ENCODE measurements around the gene TROAP.

DNA sequence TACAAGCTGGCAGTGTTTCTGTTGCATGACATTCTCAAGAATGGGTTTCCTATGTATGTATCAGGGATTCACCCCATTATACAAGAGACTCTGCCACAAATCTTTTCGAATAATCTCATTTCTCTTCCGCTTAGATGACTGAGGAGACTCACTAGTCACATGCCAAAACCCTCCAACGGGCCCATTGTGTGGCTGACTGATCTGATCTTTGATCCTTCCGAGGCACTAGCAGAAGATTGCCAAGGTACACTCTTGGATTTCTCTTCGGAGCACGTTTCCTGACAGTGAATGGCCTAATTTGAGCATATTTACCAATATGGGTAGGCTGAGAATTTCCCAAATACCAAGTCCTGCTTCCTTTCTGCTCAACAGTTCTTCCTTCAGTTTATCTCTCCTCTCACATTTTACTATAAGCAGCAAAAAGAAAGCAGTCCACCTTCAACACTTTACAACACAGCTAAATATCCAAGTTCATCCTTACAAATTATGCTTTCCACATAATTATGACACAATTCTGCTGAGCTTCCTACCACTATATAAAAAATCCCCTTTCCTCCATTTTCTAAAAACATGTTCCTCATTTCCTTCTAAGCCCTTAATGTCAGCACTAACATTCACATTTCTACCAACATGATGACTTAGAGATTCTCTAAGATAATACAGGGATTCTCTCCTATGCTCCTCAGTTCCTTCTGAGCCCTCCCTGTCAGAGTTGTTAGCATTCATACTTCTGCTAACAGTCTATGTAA is 17.1 kb upstream of the TROAP start:
- TF ChIP-seq, protein P1, sequence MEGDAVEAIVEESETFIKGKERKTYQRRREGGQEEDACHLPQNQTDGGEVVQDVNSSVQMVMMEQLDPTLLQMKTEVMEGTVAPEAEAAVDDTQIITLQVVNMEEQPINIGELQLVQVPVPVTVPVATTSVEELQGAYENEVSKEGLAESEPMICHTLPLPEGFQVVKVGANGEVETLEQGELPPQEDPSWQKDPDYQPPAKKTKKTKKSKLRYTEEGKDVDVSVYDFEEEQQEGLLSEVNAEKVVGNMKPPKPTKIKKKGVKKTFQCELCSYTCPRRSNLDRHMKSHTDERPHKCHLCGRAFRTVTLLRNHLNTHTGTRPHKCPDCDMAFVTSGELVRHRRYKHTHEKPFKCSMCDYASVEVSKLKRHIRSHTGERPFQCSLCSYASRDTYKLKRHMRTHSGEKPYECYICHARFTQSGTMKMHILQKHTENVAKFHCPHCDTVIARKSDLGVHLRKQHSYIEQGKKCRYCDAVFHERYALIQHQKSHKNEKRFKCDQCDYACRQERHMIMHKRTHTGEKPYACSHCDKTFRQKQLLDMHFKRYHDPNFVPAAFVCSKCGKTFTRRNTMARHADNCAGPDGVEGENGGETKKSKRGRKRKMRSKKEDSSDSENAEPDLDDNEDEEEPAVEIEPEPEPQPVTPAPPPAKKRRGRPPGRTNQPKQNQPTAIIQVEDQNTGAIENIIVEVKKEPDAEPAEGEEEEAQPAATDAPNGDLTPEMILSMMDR (IDR thresholded peaks at IDR 0.05; ENCODE audit: low read depth, low read length, missing input control) = no peak
- TF ChIP-seq RAD21 (IDR thresholded peaks at IDR 0.05) = no peak
- TF ChIP-seq YY1 (IDR thresholded peaks at IDR 0.05) = no peak
- TF ChIP-seq, protein P2, sequence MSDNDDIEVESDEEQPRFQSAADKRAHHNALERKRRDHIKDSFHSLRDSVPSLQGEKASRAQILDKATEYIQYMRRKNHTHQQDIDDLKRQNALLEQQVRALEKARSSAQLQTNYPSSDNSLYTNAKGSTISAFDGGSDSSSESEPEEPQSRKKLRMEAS (IDR thresholded peaks at IDR 0.05) = no peak
- no peak for TF ChIP-seq GABPA (IDR thresholded peaks at IDR 0.05 in 1 of 2, conservative IDR thresholded peaks at IDR 0.05 in 1 of 2)
- no peak for TF ChIP-seq EGR1 (IDR thresholded peaks at IDR 0.05; ENCODE audit: low read depth in 2 of 2)

Data from liver (tissue), 3 donors.